OCI-LY7 (cell line): ENCODE results near the gene MARCHF2. TPM values are rescaled to one million over a fixed set of nuclear protein-coding genes. Genes with fewer than 3 reads are reported as not detected.

ENCODE experiments used
- BruUV-seq: library from RNA; stranded (reverse); fragments of 400-500 nt; replicated peaks from 2 replicates; lab custom pipeline; 2021; lab: Mats Ljungman, UMichigan
- CTCF ChIA-PET: fragments of 300-600 bp; sonication (Branson Sonifier 250); formaldehyde crosslinking; loops from one replicate; lab custom pipeline; 2022; ENCODE audit warnings: antibody characterized with exemption; ENCODE audit not compliant: unreplicated experiment; lab: Charles Lee
- POLR2A ChIA-PET: fragments of 300-600 bp; sonication (Branson Sonifier 250); formaldehyde crosslinking; loops from one replicate; lab custom pipeline; 2022; ENCODE audit warnings: antibody characterized with exemption; lab: Charles Lee
- DNase-seq: peaks from one replicate; pipeline ENCODE4 v3.0.0-alpha.2; 2015; ENCODE audit warnings: low spot score
- H2AFZ ChIP-seq: fragments of 200-600 bp; sonication (generic), shearing (Covaris generic); 2 replicates; pipeline ENCODE4 v1.6.1; 2014; ENCODE audit warnings: mild to moderate bottlenecking, antibody characterized with exemption, low read length, moderate library complexity
- H3K27ac ChIP-seq: fragments of 200-600 bp; sonication (generic); 2 replicates; pipeline ENCODE4 v1.5.1; 2014; ENCODE audit warnings: mixed run types, low read depth, mild to moderate bottlenecking, moderate library complexity, low read length, inconsistent platforms; ENCODE audit not compliant: poor library complexity, severe bottlenecking
- H3K36me3 ChIP-seq: fragments of 200-600 bp; sonication (generic); 2 replicates; pipeline ENCODE4 v1.6.1; 2014; ENCODE audit warnings: mild to moderate bottlenecking, antibody characterized with exemption, low read length, moderate library complexity, mixed read lengths; ENCODE audit not compliant: insufficient read depth
- H3K4me1 ChIP-seq: fragments of 200-600 bp; sonication (generic); 2 replicates; pipeline ENCODE4 v1.5.1; 2014; ENCODE audit warnings: mild to moderate bottlenecking, low read length; ENCODE audit not compliant: insufficient read depth, poor library complexity, severe bottlenecking
- H3K4me2 ChIP-seq: fragments of 200-600 bp; sonication (generic); 2 replicates; pipeline ENCODE4 v1.6.1; 2014; ENCODE audit warnings: mild to moderate bottlenecking, low read length
- H3K4me3 ChIP-seq: fragments of 200-600 bp; sonication (generic); 2 replicates; pipeline ENCODE4 v1.5.1; 2014; ENCODE audit warnings: mild to moderate bottlenecking, low read depth, low read length; ENCODE audit not compliant: poor library complexity, severe bottlenecking
- H3K79me2 ChIP-seq: fragments of 200-600 bp; sonication (generic); 2 replicates; pipeline ENCODE4 v1.6.1; 2016; ENCODE audit warnings: low read depth, mild to moderate bottlenecking, low read length, moderate library complexity, mixed read lengths; ENCODE audit not compliant: insufficient read depth
- H3K9me2 ChIP-seq: fragments of 200-600 bp; sonication (generic); 2 replicates; pipeline ENCODE4 v1.6.1; 2016; ENCODE audit warnings: mild to moderate bottlenecking, low read length, mixed read lengths; ENCODE audit not compliant: insufficient read depth
- H3K9me3 ChIP-seq: fragments of 200-600 bp; sonication (generic); 2 replicates; pipeline ENCODE4 v1.6.1; 2014; ENCODE audit warnings: mild to moderate bottlenecking, mixed run types, low read length, mixed read lengths
- H4K20me1 ChIP-seq: fragments of 200-600 bp; sonication (generic); 2 replicates; pipeline ENCODE4 v1.6.1; 2014; ENCODE audit warnings: mild to moderate bottlenecking, antibody characterized with exemption, low read length, moderate library complexity, mixed read lengths; ENCODE audit not compliant: insufficient read depth
- CTCF ChIP-seq: fragments of 200-600 bp; sonication (generic); conservative IDR thresholded peaks from 2 replicates; pipeline ENCODE4 v1.5.1; 2014; ENCODE audit warnings: mild to moderate bottlenecking, antibody characterized with exemption, low read length, moderate library complexity, mixed read lengths
- EZH2phosphoT487 ChIP-seq: fragments of 200-600 bp; sonication (generic); IDR thresholded peaks from 2 replicates; pipeline ENCODE4 v1.6.1; 2018; ENCODE audit warnings: low read depth, borderline replicate concordance, mild to moderate bottlenecking, mixed run types, antibody characterized with exemption, low read length, moderate library complexity, mixed read lengths
- intact Hi-C: fragments of 100-400 bp; cut with micrococcal nuclease; formaldehyde crosslinking; loops from one replicate; pipeline ENCODE4 v1.10.0; 2022; ENCODE audit not compliant: unreplicated experiment
- total RNA-seq, 2 experiments: library from RNA; depleted of rRNA in 1 of 2; stranded (reverse); fragments of >200 nt in 1 of 2; shearing (Covaris generic) in 1 of 2; gene quantifications; 2 replicates each; pipeline ENCODE4 v1.2.3, GENCODE V29; 2014 to 2022

The MARCHF2 gene
- total RNA-seq, 2 experiments from 2014 or later, result 12.4 to 14.1 TPM

- no peak overlapping the region for H2AFZ ChIP-seq
- intact Hi-C loops, result no loop called here
- H3K9me2 ChIP-seq, result no peaks in the 10 kb centered on the region
- no peak overlapping the region for H3K27ac ChIP-seq
- CTCF ChIA-PET, result interaction anchor here (1.1 kb wide), 1 partner anchor 20 kb away, joined by 3 read pairs; no protein-coding TSS in a partner anchor
- H3K9me3 ChIP-seq, result no peaks in the 10 kb centered on the region
- POLR2A ChIA-PET, result interaction anchor here (1.7 kb wide), 1 partner anchor 8 kb away, joined by 6 read pairs; the partner anchor contains the start of gene HNRNPM
- peaks cover 100% of the 10 kb centered on the region for H3K79me2 ChIP-seq
- H3K4me1 ChIP-seq, result peaks cover 63% of the 10 kb centered on the region
- peaks cover 79% of the 10 kb centered on the region for H4K20me1 ChIP-seq
- DNase-seq, result no peak
- no peak overlapping the region for H3K4me2 ChIP-seq
- peaks cover 87% of the 10 kb centered on the region for H3K36me3 ChIP-seq
- H3K4me3 ChIP-seq, result no peak overlapping the region
- TF ChIP-seq CTCF (no peak), EZH2phosphoT487 (no peak)
- no TSS peak for BruUV-seq
Measured at GRCh38 chr19:8452446-8453123, 39.5 kb downstream of the MARCHF2 start.

DNA sequence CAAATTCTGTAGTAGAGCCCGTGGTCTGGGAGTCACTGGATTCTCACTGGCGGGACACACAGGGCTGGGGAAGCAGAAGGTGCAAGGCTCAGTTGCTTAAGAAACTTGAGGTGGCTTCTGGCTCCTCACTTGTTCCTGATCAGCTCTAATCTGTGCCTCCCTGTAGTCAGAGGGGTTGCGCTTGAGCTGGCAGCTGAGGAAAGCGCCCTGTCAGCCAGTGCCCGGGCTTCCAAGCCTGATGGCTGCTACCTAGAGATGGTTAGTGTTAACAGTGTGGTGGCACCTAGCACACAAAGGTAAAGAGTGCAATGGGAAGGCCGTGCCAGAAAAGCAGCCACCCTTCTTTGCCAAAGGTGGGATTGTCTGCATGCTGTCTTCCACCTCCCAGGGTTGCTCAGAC, 40.5 kb downstream of the MARCHF2 start:
- TF ChIP-seq CTCF (no peak), EZH2phosphoT487 (no peak)
- no peak for DNase-seq
- Histone ChIP-seq H3K4me2 (0 out of 2 replicates have a peak overlapping the region, but pooled peaks have one; percentile 11), H3K9me2 (no peaks in the 10 kb centered on the region), H3K36me3 (peaks cover 93% of the 10 kb centered on the region), H3K27ac (no peak overlapping the region), H3K4me1 (peaks cover 60% of the 10 kb centered on the region), H3K79me2 (peaks cover 100% of the 10 kb centered on the region), H4K20me1 (peaks cover 84% of the 10 kb centered on the region), H3K4me3 (no peak overlapping the region), H2AFZ (no peak overlapping the region), H3K9me3 (no peaks in the 10 kb centered on the region)
- POLR2A ChIA-PET, result interaction anchor here (1.7 kb wide), 1 partner anchor 9 kb away, joined by 6 read pairs; the partner anchor contains the start of gene HNRNPM
- CTCF ChIA-PET, result interaction anchor here (1.1 kb wide), 1 partner anchor 21 kb away, joined by 3 read pairs; no protein-coding TSS in a partner anchor
- no TSS peak for BruUV-seq
- intact Hi-C loops, result no loop called here

GRCh38 chr19:8454218-8454617, 41.1 kb downstream of the MARCHF2 start:
- no peak overlapping the region for H2AFZ ChIP-seq
- no peak overlapping the region for H3K27ac ChIP-seq
- no peak for DNase-seq
- no peak overlapping the region for H3K4me2 ChIP-seq
- H3K9me3 ChIP-seq, result no peaks in the 10 kb centered on the region
- peaks cover 54% of the 10 kb centered on the region for H3K4me1 ChIP-seq
- BruUV-seq, result no TSS peak
- peaks cover 93% of the 10 kb centered on the region for H3K36me3 ChIP-seq
- no peaks in the 10 kb centered on the region for H3K9me2 ChIP-seq
- intact Hi-C loops, result no loop called here
- CTCF ChIA-PET, result no interaction called here
- no peak overlapping the region for H3K4me3 ChIP-seq
- H4K20me1 ChIP-seq, result peaks cover 78% of the 10 kb centered on the region
- peaks cover 100% of the 10 kb centered on the region for H3K79me2 ChIP-seq
- TF ChIP-seq CTCF (no peak), EZH2phosphoT487 (no peak)
- POLR2A ChIA-PET, result interaction anchor here (0.6 kb wide), 2 partner anchors 41 to 245 kb away, joined by 3 to 4 read pairs; no protein-coding TSS in a partner anchor
